GM12892 (cell line): ENCODE results near the gene RNASEH1.

Experiments used
- POLR2A ChIP-seq: IDR thresholded peaks from 2 replicates; pipeline ENCODE4 v1.6.1; 2011; ENCODE audit warnings: low read depth, low read length, control low read depth
- TAF1 ChIP-seq: IDR thresholded peaks from 2 replicates; pipeline ENCODE4 v1.6.1; 2011; ENCODE audit warnings: low read depth, mild to moderate bottlenecking, control low read depth, low read length, borderline replicate concordance

- TF ChIP-seq TAF1 (no peak), POLR2A (no peak)
Measured at GRCh38 chr2:3595404-3595803, 37.3 kb upstream of the RNASEH1 start.
